ENCODE data around the gene CPXM1.

The CPXM1 gene

DNA sequence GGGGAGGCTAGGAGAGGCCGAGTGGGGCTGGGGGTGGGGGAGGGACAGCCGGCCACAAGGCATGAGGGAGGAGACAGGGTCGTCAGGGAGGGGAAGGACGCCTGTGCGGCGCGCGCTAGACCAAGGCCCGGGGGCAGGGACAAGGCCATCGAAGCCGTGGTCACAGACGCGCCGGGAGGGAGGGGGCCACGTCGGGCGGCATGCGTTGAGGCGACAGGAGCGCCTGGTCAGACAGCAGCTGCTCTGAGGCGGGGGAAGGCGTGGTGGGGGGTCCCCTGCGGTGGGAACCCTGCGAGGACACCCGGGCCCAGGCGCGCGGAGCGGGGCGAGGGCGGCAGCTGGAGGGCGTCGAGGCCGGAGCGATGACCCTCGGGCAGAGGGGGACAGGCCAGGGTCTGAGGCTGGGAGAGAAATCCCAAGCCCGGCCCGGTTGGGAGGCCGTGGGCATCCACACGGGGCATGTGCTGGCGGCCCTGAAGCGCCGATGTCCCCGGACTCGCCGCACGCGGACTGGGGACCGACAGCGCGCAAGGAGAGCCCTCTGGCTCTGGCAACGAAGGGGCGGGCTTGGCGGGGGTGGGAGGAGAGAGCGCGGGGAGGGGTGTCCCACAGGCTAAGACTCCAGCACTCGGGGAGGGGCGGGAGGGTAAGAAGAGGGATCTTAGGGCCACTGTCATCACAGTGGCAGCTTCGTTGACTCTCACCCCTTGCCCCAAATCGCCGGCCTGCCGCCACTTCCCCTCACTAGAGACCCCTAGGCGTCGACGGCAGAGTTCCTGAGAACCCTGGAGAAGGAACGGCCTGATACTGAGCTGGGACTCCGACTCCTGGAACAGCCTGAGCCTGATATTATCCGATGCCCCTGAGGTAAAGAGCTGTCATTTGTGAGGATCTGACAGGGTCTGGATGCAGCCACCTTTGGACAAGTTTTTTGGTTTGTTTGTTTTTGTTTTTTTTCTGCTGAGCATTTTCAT lies 20.8 kb upstream of the CPXM1 start:
- peak; percentile 49 for DNase-seq

DNA sequence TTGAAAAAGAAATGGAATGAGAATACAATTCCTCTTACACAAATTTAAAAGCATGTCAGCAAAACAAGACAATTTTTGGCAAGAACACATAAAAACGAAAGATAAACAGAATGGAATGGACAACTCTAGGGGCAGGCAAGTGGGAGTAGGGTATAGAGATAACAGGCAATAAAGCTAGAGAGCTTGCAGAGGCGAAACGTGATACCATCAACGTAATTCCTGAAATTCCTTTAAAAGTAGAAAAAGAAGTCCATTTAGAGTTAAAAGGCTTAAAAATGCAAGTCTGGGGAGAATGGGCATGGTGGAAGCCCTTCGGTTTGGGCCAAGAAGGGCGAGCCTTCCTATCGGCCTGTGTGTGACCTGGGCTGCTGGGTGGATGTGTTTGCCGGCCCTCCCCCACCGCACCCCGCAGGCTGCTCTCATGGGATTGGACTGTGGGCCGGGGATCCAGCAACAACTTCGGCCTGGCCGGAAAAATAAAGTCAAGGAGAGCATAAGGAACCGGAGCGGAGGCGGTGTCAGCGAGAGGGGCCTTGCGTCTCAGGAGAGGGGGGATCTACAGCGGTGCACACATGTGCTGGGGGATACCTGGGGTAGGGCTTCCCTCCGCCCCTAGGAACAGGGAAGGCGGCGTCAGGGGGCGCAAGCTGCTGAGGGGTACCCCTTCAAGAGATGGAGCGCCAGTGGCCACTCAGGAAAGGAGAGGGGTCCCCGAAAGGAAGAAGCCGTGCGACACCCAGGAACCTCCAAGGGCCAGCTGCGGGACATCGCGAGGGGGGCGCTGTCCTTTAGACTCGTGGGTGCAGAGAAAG lies 19.9 kb upstream of the CPXM1 start:
- DNase-seq, result peak; percentile 29

DNA sequence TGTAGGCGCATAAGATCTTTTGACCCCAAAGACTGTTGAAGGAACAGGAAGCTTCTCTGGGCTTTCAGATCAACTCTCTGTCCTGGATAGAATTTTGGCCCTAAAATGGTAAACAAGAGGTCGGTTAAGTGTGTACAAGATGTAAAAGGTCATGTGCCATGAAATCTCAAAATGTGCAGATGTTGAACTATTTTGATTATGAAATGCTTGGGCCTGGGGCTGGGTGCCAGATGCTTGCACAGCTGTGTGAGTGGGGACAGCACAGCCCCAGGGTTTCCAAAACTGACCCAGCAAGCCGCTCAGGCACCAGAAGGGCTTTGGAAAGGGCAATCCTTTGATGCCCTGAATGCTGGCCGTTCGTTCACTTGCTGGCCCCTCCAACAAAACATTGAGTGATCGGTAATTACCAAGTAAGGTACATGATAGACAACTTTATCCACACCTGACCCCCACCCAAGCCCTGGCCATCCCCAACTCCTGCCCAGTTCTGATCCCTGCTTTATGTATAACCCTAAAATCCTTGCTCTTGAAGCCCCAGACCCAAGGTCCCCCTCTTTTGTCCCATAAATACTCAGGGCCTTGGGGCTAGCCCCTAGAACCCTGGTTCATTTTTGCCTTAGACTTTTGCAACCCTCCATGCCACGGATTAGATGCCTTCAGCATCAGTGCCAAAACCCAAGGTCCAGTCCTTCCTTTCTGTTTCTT lies 17.6 kb upstream of the CPXM1 start:
- DNase-seq, result no peak

DNA sequence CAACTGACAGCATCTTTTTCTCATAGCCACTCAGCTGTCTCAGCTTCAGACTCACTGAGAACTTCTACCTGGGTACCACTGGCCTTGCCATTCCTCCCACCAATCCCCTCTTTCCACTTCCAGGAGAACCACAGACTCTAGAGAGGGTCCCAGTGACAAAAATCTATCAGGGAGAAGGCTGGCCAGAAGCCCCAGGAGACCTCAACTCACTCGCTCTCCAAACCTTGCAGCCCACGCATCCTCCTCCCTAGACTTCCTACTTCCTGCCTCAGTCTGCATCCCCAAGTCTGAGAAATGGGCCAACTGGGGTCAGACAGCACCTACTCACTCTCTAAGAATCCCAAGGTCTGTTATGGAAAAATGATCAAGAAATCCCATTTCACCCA lies 16.9 kb upstream of the CPXM1 start:
- DNase-seq, result peak; percentile 6

- peak; percentile 53 for DNase-seq
These were observed 16.3 kb upstream of the CPXM1 start for GRCh38 chr20:2816583-2817340.

- peak; percentile 39 for DNase-seq
These were observed 15.7 kb upstream of the CPXM1 start, which contains the start of gene TMEM239 for GRCh38 chr20:2816030-2816582. Gene TMEM239 (plus strand): TSS chr20:2816364. CDS start chr20:2816555, 191 bp downstream.

DNA sequence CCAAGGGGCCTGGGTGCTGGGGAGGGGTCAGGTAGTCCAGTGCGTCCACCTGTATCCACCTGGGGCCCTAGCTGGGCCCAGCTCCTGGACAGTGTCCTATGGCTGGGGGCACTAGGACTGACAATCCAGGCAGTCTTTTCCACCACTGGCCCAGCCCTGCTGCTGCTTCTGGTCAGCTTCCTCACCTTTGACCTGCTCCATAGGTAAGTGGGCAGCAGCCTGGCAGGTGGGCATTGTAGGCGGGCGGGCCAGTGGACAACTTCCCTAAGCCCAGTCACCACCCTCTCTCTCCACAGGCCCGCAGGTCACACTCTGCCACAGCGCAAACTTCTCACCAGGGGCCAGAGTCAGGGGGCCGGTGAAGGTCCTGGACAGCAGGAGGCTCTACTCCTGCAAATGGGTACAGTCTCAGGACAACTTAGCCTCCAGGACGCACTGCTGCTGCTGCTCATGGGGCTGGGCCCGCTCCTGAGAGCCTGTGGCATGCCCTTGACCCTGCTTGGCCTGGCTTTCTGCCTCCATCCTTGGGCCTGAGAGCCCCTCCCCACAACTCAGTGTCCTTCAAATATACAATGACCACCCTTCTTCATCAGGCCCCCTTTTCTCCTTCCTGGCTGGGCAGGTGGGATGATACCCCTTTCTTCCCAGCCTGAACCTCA lies 14.9 kb upstream of the CPXM1 start:
- peak; percentile 44 for DNase-seq

DNA sequence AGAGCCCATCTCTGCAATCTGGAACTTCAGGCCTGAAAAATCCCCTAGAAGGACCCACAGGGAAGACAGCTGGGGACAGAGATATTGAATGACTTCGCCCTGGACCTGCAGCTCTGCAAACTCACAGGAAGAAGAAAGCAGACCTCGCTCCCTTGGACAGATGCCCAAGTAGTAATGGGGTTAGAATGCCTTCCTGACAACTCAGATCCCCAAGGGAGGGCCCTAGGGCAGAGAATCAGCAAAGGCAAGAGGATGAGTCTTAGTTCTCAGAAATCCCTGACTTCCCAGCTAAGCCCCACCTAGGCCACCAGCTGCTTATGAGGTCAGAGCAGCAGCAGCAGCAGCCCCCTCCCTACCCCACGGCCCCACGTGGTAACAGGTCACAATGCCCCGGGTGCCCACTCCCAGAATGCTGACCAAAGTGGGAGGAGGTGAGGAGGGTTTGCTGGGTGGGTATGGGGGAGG lies 14.2 kb upstream of the CPXM1 start, which contains the start of gene C20orf141:
Gene C20orf141 (plus strand): TSS at position 401 of the 465 bp plus-strand sequence. CDS start 198 bp downstream, outside the sequence.
- no peak for DNase-seq

- DNase-seq, result no peak
These were observed 13.6 kb upstream of the CPXM1 start for GRCh38 chr20:2814076-2814475.

GRCh38 chr20:2812189-2812588 lies 11.8 kb upstream of the CPXM1 start:
- DNase-seq, result no peak

DNA sequence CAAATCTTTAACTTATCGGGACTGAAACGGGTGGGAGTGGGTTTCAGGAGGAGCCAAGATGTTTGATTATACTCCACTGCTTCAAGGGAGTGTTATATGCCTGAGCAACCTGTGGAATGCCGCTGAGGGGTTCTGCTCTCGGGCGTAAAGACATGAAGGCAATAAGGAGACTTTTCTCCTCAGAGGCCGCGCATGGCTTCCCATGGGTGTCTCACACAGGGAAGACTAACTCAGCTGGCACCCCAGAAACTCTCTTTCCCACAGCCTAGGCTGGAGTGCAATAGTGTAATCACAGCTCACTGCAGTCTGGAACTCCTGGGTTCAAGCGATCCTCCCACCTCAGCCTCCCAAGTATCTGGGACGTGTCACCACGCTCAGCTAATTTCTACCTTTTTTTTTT lies 9.3 kb upstream of the CPXM1 start:
- peak; percentile 35 for DNase-seq

DNA sequence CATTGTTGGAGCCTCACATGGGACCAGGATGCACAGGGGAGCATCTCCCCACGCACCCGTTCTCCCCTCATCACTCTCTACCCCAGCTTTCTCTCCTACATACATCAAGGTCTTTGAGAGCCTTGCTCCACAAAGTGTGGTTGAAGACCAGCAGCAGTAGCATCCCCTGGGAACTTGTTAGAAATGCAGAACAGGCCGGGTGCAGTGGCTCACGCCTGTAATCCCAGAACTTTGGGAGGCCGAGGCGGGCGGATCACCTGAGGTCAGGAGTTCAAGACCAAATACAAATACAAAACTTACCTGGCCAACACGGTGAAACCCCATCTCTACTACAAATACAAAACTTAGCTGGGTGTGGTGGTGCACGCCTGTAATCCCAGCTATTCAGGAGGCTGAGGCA lies 7.5 kb upstream of the CPXM1 start:
- peak; percentile 25 for DNase-seq

GRCh38 chr20:2807019-2807418 lies 6.6 kb upstream of the CPXM1 start:
- peak; percentile 38 for DNase-seq

DNA sequence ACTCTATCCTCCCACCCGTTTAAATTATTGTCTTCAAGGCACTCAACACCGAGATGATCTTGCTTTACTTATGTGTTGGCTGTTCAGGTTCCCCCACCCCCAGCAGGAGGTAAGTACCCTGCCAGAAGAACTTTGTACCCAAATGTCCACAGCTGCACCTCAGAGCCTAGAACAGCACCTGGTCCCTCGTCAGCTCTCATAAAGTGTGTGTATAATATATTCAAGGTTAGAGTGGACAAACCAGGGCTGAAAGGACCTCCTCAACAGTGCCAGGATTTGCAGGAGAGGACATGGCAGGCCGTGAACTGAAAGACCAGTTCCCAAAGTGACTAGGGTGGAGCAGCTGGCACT lies 5.9 kb upstream of the CPXM1 start:
- DNase-seq, result peak; percentile 33

DNA sequence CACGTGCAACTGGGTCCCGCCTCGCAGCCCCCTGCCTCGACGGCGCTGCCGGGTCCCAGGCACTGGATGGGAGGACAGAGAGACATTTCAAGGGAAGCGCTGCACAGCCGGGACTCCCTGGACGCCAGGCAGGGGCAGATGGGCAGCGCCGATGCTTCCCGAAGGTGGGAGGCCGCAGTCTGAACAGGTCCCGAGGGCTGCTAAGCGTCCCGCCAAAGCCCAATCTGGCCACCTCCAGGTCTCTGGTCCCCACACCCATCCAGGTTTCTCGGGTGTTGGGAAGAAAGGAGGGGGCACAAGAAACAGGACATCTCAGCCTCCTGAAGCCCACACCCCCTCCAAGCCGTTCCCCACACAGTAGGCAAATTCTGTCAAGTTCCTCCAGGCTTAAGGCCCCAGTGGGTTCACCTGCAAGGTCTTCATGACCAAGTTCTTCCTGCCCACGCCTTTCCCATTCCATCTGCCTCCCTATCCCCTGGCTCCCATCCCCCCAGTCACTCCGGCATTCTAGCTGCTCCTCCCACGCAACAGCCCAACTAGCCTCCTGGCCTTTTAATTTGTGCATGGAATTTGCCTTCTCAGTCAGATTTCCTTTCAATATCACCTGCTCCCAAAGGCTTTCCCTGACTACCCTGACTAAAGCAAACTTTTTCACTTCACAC lies 5.4 kb upstream of the CPXM1 start:
- DNase-seq, result peak; percentile 35

- peak; percentile 49 for DNase-seq
These were observed 4.6 kb upstream of the CPXM1 start for GRCh38 chr20:2804852-2805688.

- DNase-seq, result peak; percentile 32
These were observed 3.8 kb upstream of the CPXM1 start for GRCh38 chr20:2804041-2804828.

- no peak for DNase-seq
These were observed 880 bp upstream of the CPXM1 start for GRCh38 chr20:2801286-2801728.
